ENCODE data around the gene P2RY10. TPM values are rescaled to one million over a fixed set of nuclear protein-coding genes. Genes with fewer than 3 reads are reported as not detected.
"Not testable (repeated sequence)": the region's sequence is repeated elsewhere in the genome, so short reads cannot be mapped to it uniquely, and the experiment has no call there.

P2RY10 gene
- total RNA-seq, 1 experiment from 2014 or later: not detected

DNA sequence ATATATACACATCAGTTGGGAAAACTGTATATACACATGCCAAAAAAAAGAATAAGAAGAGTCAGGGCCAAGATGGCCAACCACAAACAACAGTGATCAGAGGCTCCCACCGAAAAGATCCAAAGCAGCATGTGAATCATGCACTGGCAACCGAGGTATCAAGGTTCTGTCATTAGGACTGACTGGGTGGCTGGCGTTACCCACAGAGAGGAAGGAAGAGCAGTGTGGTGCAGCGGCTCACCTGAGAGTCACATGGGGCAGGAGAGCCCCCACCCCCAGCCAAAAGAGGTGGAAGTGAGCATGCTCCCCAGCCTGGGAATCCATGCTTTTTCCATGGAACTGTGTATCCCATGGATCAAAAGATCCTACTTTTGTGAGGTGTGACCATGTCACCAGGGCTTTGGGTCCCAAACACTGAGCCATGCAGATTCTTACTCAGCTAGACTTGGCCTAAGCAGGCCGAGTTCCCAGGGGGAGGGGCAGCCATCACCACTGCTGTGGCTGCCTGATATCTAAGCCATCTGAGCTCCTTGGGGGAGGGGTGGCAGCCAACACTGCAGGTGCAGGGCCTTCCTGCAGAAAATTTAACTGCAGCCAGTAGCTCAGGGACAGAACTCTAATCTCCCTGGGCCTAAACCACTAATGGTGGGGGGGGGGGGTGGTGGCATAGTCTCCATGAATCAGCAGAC lies 52.8 kb downstream of the P2RY10 start:
- H3K23ac ChIP-seq (ENCODE audit: insufficient read length, low read depth, low read length): no peak overlapping the region
- no peaks in the 10 kb centered on the region for H3K4me1 Mint-ChIP-seq
- no peak overlapping the region for H2BK5ac ChIP-seq (ENCODE audit: insufficient read length, low read length)
- H3K9me3 Mint-ChIP-seq: peaks cover 61% of the 10 kb centered on the region in 2 experiments
- no peak for DNase-seq
- H3K27me3 Mint-ChIP-seq (ENCODE audit: low read depth): no peaks in the 10 kb centered on the region
- H3K27ac Mint-ChIP-seq: no peak overlapping the region
- no CpG with 5 or more reads among the region's 5 CpGs for WGBS (ENCODE audit: extremely low coverage, insufficient read length, low lambda C conversion rate)
- H2BK15ac ChIP-seq (ENCODE audit: low read depth, low read length): no peak overlapping the region
- no peak overlapping the region for H3K4me2 ChIP-seq (ENCODE audit: insufficient read depth, insufficient read length, low read length)
- H3K9me3 ChIP-seq (ENCODE audit: control insufficient read depth, low read depth, low read length): peaks cover 8% of the 10 kb centered on the region
- no peak overlapping the region for H2BK12ac ChIP-seq (ENCODE audit: insufficient read length, low read depth, low read length)
- no peaks in the 10 kb centered on the region for H3K79me2 ChIP-seq (ENCODE audit: insufficient read depth, low read length)
- H3K4me1 ChIP-seq (ENCODE audit: insufficient read depth, low read length): no peaks in the 10 kb centered on the region; the same call in 1 of the 2 replicates
- H3K36me3 Mint-ChIP-seq (ENCODE audit: insufficient read depth in 1 of 3, low read depth in 3 of 3): peaks cover 2 to 8% (median 4%) of the 10 kb centered on the region in 3 experiments; a peak in 6 of 7 replicates
- no peak overlapping the region for H2AFZ ChIP-seq (ENCODE audit: low read length)
- no peak overlapping the region for H4K5ac ChIP-seq (ENCODE audit: insufficient read length, low read depth, low read length)
- no peak overlapping the region for H3K56ac ChIP-seq (ENCODE audit: insufficient read length, low read depth, low read length)
- no peaks in the 10 kb centered on the region for H4K20me1 ChIP-seq (ENCODE audit: control insufficient read depth, insufficient read depth, insufficient read length)
- no peak overlapping the region for H2BK20ac ChIP-seq (ENCODE audit: low read depth, low read length, poor library complexity, severe bottlenecking)
- no peak overlapping the region for H3K4ac ChIP-seq (ENCODE audit: low read depth, low read length)
- H2BK120ac ChIP-seq (ENCODE audit: low read depth, low read length, poor library complexity, severe bottlenecking): no peak overlapping the region
- H3K23me2 ChIP-seq (ENCODE audit: insufficient read length, low read depth, low read length, poor library complexity, severe bottlenecking): no peaks in the 10 kb centered on the region
- H4K91ac ChIP-seq (ENCODE audit: insufficient read length, low read depth, low read length): no peak overlapping the region
- H3K18ac ChIP-seq (ENCODE audit: insufficient read length, low read depth, low read length): no peak overlapping the region
- TF ChIP-seq, protein P1, sequence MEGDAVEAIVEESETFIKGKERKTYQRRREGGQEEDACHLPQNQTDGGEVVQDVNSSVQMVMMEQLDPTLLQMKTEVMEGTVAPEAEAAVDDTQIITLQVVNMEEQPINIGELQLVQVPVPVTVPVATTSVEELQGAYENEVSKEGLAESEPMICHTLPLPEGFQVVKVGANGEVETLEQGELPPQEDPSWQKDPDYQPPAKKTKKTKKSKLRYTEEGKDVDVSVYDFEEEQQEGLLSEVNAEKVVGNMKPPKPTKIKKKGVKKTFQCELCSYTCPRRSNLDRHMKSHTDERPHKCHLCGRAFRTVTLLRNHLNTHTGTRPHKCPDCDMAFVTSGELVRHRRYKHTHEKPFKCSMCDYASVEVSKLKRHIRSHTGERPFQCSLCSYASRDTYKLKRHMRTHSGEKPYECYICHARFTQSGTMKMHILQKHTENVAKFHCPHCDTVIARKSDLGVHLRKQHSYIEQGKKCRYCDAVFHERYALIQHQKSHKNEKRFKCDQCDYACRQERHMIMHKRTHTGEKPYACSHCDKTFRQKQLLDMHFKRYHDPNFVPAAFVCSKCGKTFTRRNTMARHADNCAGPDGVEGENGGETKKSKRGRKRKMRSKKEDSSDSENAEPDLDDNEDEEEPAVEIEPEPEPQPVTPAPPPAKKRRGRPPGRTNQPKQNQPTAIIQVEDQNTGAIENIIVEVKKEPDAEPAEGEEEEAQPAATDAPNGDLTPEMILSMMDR (conservative IDR thresholded peaks at IDR 0.05): no peak
- no peak overlapping the region for H3T11ph ChIP-seq (ENCODE audit: low read length)
- no peak overlapping the region for H3K4me3 Mint-ChIP-seq
- no peak overlapping the region for H3K14ac ChIP-seq (ENCODE audit: insufficient read depth, low read length)
- no peak overlapping the region for H4K8ac ChIP-seq (replicated peaks; ENCODE audit: insufficient read length, low read depth, low read length)
- H3K79me1 ChIP-seq (ENCODE audit: insufficient read depth, low read depth, low read length, poor library complexity, severe bottlenecking): no peaks in the 10 kb centered on the region
- H3K9ac ChIP-seq (ENCODE audit: extremely low read depth, insufficient read length, low read length): no peak overlapping the region
- H3K27me3 ChIP-seq (ENCODE audit: insufficient read depth, low read length): no peaks in the 10 kb centered on the region
- H2AK5ac ChIP-seq (ENCODE audit: insufficient read length, low read length): no peak overlapping the region
- no peak overlapping the region for H3K27ac ChIP-seq (ENCODE audit: insufficient read length, low read depth, low read length)

GRCh38 chrX:79007540-79007939 lies 62.3 kb downstream of the P2RY10 start:
- H2AK5ac ChIP-seq (ENCODE audit: insufficient read length, low read length); H2AFZ ChIP-seq (ENCODE audit: low read length); H3K56ac ChIP-seq (ENCODE audit: insufficient read length, low read depth, low read length); H3K27me3 ChIP-seq (ENCODE audit: insufficient read depth, low read length); H2BK12ac ChIP-seq (ENCODE audit: insufficient read length, low read depth, low read length); H3K79me1 ChIP-seq (ENCODE audit: insufficient read depth, low read depth, low read length, poor library complexity, severe bottlenecking); H4K8ac ChIP-seq (replicated peaks; ENCODE audit: insufficient read length, low read depth, low read length); H3K4me1 ChIP-seq (ENCODE audit: insufficient read depth, low read length); H2BK5ac ChIP-seq (ENCODE audit: insufficient read length, low read length); H2BK15ac ChIP-seq (ENCODE audit: low read depth, low read length); H4K91ac ChIP-seq (ENCODE audit: insufficient read length, low read depth, low read length); H3K36me3 Mint-ChIP-seq (ENCODE audit: insufficient read depth in 1 of 3, low read depth in 3 of 3); H4K20me1 ChIP-seq (ENCODE audit: control insufficient read depth, insufficient read depth, insufficient read length); H3K4me3 Mint-ChIP-seq; H3K4me1 Mint-ChIP-seq; H3K14ac ChIP-seq (ENCODE audit: insufficient read depth, low read length); H4K5ac ChIP-seq (ENCODE audit: insufficient read length, low read depth, low read length); H3K9me3 ChIP-seq (ENCODE audit: control insufficient read depth, low read depth, low read length); H3K27ac ChIP-seq (ENCODE audit: insufficient read length, low read depth, low read length); H3K18ac ChIP-seq (ENCODE audit: insufficient read length, low read depth, low read length); H3K4ac ChIP-seq (ENCODE audit: low read depth, low read length); H3K27me3 Mint-ChIP-seq (ENCODE audit: low read depth); H2BK20ac ChIP-seq (ENCODE audit: low read depth, low read length, poor library complexity, severe bottlenecking); H3K4me2 ChIP-seq (ENCODE audit: insufficient read depth, insufficient read length, low read length); H3T11ph ChIP-seq (ENCODE audit: low read length); H3K27ac Mint-ChIP-seq; DNase-seq; H3K9ac ChIP-seq (ENCODE audit: extremely low read depth, insufficient read length, low read length); H3K23me2 ChIP-seq (ENCODE audit: insufficient read length, low read depth, low read length, poor library complexity, severe bottlenecking); H3K23ac ChIP-seq (ENCODE audit: insufficient read length, low read depth, low read length); H3K79me2 ChIP-seq (ENCODE audit: insufficient read depth, low read length); H2BK120ac ChIP-seq (ENCODE audit: low read depth, low read length, poor library complexity, severe bottlenecking): not testable (repeated sequence)
- H3K9me3 Mint-ChIP-seq: peaks cover 80 to 84% of the 10 kb centered on the region in 2 experiments
- WGBS (ENCODE audit: extremely low coverage, insufficient read length, low lambda C conversion rate): no CpG with 5 or more reads among the region's 1 CpG

Data from H9 (cell line).